HepG2 (cell line): ENCODE data around the gene CXADR. TPM values are rescaled to one million over a fixed set of nuclear protein-coding genes. Genes with fewer than 3 reads are reported as not detected.

Experiments
- IRF9 ChIP-seq: sonication (generic); formaldehyde crosslinking; IDR thresholded peaks from 2 replicates; pipeline ENCODE4 v1.8.0; 2022; ENCODE audit warnings: missing genetic modification reagents, mild to moderate bottlenecking, borderline replicate concordance
- MBD4 ChIP-seq: IDR thresholded peaks from 2 replicates; pipeline ENCODE4 v1.6.1; 2012; ENCODE audit warnings: low read length, inconsistent platforms, borderline replicate concordance
- NFE2L1 ChIP-seq: sonication (generic); formaldehyde crosslinking; IDR thresholded peaks from 2 replicates; pipeline ENCODE4 v1.4.0; 2020; ENCODE audit warnings: missing genetic modification reagents, mild to moderate bottlenecking, borderline replicate concordance
- NFE2L2 ChIP-seq: fragments of 150-350 bp; IDR thresholded peaks from 2 replicates; pipeline ENCODE4 v1.6.1; 2014; ENCODE audit warnings: low read length
- RARG ChIP-seq: sonication (generic); formaldehyde crosslinking; IDR thresholded peaks from 2 replicates; pipeline ENCODE4 v1.4.0; 2020; ENCODE audit warnings: low read depth, mild to moderate bottlenecking, missing genetic modification reagents
- REL ChIP-seq: sonication (generic); formaldehyde crosslinking; conservative IDR thresholded peaks from 2 replicates; pipeline ENCODE4 v1.8.0; 2022; ENCODE audit warnings: mild to moderate bottlenecking, missing genetic modification reagents, moderate library complexity
- SP2 ChIP-seq: sonication (generic); formaldehyde crosslinking; IDR thresholded peaks from 2 replicates; pipeline ENCODE4 v1.5.1; 2020; ENCODE audit warnings: mild to moderate bottlenecking, missing genetic modification reagents
- TCF7L2 ChIP-seq: IDR thresholded peaks from 2 replicates; pipeline ENCODE4 v1.6.1; 2011; ENCODE audit warnings: mild to moderate bottlenecking, low read depth, low read length, moderate library complexity
- YY1 ChIP-seq: IDR thresholded peaks from 2 replicates; pipeline ENCODE4 v1.6.1; 2011; ENCODE audit warnings: low read length, low read depth, moderate library complexity, mild to moderate bottlenecking; ENCODE audit not compliant: insufficient read depth, insufficient replicate concordance
- ZBTB14 ChIP-seq: sonication (generic); formaldehyde crosslinking; IDR thresholded peaks from 2 replicates; pipeline ENCODE4 v1.4.0; 2020; ENCODE audit warnings: missing genetic modification reagents
- ZNF101 ChIP-seq: sonication (generic); formaldehyde crosslinking; IDR thresholded peaks from 2 replicates; pipeline ENCODE4 v1.4.0; 2020; ENCODE audit warnings: mild to moderate bottlenecking, low read depth, missing genetic modification reagents, borderline replicate concordance
- ZNF33A ChIP-seq: sonication (generic); formaldehyde crosslinking; IDR thresholded peaks from 2 replicates; pipeline ENCODE4 v1.5.1; 2020; ENCODE audit warnings: missing genetic modification reagents, mild to moderate bottlenecking, moderate library complexity, borderline replicate concordance
- ZNF543 ChIP-seq: sonication (generic); formaldehyde crosslinking; IDR thresholded peaks from 2 replicates; pipeline ENCODE4 v1.4.0; 2020; ENCODE audit warnings: mild to moderate bottlenecking, missing genetic modification reagents
- ZNF546 ChIP-seq: sonication (generic); formaldehyde crosslinking; conservative IDR thresholded peaks from 2 replicates; pipeline ENCODE4 v1.8.1; 2023; ENCODE audit warnings: mild to moderate bottlenecking, missing genetic modification reagents
- ZNF687 ChIP-seq: sonication (generic); formaldehyde crosslinking; IDR thresholded peaks from 2 replicates; pipeline ENCODE4 v1.5.1; 2020; ENCODE audit warnings: mild to moderate bottlenecking, missing genetic modification reagents, moderate library complexity
- polyA plus RNA-seq, 8 experiments: library from polyadenylated mRNA; depleted of rRNA in 3 of 8; stranded (reverse) in 7 of 8; unstranded in 1 of 8; fragments of >200 nt; fragmentation: Illumina TruSeq in 4 of 8; extraction: Trizol in 4 of 8; gene quantifications; 2 replicates each; pipeline versions ENCODE4 v1.2.1 to v1.2.3, GENCODE V29; 2011 to 2016; ENCODE audit warnings: low read depth in 4 of 8, missing spikeins in 1 of 8, mixed read lengths in 1 of 8; ENCODE audit not compliant: insufficient read depth in 1 of 8
- total RNA-seq, 5 experiments: library from RNA; depleted of rRNA; stranded (reverse); fragments of >200 nt; fragmentation: Illumina TruSeq; extraction: Trizol; gene quantifications; 2 replicates each; pipeline ENCODE4 v1.2.3, GENCODE V29; 2016; ENCODE audit warnings: low read depth in 1 of 5
- TF ChIP-seq, protein P1 (sequence below): IDR thresholded peaks from 2 replicates; pipeline ENCODE4 v1.4.0; 2020; ENCODE audit warnings: mild to moderate bottlenecking, missing genetic modification reagents

The CXADR gene
- total and polyA plus RNA-seq, 2 of the 13 experiments (the other 11 are each of a cell fraction or from before 2014, with no cell fraction given), result 86.8 to 110 TPM

GRCh38 chr21:17472592-17473271, 40.1 kb upstream of the CXADR start (continued):
- TF ChIP-seq ZNF687 (CRISPR knock-in tag), result no peak
- TF ChIP-seq ZBTB14, result no peak
- TF ChIP-seq, protein P1, sequence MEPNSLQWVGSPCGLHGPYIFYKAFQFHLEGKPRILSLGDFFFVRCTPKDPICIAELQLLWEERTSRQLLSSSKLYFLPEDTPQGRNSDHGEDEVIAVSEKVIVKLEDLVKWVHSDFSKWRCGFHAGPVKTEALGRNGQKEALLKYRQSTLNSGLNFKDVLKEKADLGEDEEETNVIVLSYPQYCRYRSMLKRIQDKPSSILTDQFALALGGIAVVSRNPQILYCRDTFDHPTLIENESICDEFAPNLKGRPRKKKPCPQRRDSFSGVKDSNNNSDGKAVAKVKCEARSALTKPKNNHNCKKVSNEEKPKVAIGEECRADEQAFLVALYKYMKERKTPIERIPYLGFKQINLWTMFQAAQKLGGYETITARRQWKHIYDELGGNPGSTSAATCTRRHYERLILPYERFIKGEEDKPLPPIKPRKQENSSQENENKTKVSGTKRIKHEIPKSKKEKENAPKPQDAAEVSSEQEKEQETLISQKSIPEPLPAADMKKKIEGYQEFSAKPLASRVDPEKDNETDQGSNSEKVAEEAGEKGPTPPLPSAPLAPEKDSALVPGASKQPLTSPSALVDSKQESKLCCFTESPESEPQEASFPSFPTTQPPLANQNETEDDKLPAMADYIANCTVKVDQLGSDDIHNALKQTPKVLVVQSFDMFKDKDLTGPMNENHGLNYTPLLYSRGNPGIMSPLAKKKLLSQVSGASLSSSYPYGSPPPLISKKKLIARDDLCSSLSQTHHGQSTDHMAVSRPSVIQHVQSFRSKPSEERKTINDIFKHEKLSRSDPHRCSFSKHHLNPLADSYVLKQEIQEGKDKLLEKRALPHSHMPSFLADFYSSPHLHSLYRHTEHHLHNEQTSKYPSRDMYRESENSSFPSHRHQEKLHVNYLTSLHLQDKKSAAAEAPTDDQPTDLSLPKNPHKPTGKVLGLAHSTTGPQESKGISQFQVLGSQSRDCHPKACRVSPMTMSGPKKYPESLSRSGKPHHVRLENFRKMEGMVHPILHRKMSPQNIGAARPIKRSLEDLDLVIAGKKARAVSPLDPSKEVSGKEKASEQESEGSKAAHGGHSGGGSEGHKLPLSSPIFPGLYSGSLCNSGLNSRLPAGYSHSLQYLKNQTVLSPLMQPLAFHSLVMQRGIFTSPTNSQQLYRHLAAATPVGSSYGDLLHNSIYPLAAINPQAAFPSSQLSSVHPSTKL (CRISPR knock-in tag), result peak; percentile 97
- no peak for TF ChIP-seq REL (CRISPR knock-in tag)
- TF ChIP-seq NFE2L2, result no peak
- TF ChIP-seq IRF9 (CRISPR knock-in tag), result no peak
- no peak for TF ChIP-seq NFE2L1 (CRISPR knock-in tag)
- TF ChIP-seq TCF7L2, result no peak
- no peak for TF ChIP-seq ZNF546
- no peak for TF ChIP-seq SP2
- no peak for TF ChIP-seq RARG (CRISPR knock-in tag)
- no peak for TF ChIP-seq ZNF101
- no peak for TF ChIP-seq YY1
- TF ChIP-seq MBD4, result peak; percentile 60; the same call in 1 of the 2 replicates
- TF ChIP-seq ZNF33A (CRISPR knock-in tag), result no peak
- no peak; the same call in 1 of the 2 replicates for TF ChIP-seq ZNF543 (CRISPR knock-in tag)
